SU-DHL-6 (cell line): ENCODE measurements around the gene BCAS3.

Source experiments
- CTCF ChIP-seq: fragments of 200-600 bp; sonication (generic); IDR thresholded peaks from one replicate; pipeline ENCODE4 v1.5.1; 2017; ENCODE audit warnings: antibody characterized with exemption, mild to moderate bottlenecking, low read length, moderate library complexity; ENCODE audit not compliant: insufficient read depth, poor library complexity, severe bottlenecking
- EZH2phosphoT487 ChIP-seq: fragments of 200-600 bp; sonication (generic), shearing (Covaris generic); conservative IDR thresholded peaks from 2 replicates; pipeline ENCODE4 v1.6.1; 2018; ENCODE audit warnings: mild to moderate bottlenecking, antibody characterized with exemption, low read length, moderate library complexity, mixed read lengths

DNA sequence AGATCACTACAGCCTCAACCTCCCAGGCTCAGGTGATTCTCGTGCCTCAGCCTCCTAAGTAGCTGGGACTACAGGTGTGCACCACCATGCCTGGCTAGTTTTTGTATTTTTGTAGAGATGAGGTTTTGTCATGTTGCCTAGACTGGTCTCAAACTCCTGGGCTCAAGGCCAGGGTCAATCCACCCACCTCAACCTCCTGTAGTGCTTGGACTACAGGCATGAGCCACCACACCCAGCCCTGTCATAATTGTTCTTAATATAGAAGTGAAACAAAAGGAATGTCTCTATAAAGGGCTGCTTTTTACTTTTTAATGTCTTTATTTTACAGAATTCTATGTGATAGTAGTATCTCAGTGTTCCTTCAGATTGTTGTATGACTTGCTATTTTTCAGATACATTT lies 376.8 kb downstream of the BCAS3 start:
- TF ChIP-seq CTCF = no peak
- no peak for TF ChIP-seq EZH2phosphoT487
